ENCODE measurements around the gene PLCL1. TPM values are rescaled to one million over a fixed set of nuclear protein-coding genes. Genes with fewer than 3 reads are reported as not detected.

PLCL1 gene
- total RNA-seq, 1 donor from 2014 or later: 0.04 TPM

DNA sequence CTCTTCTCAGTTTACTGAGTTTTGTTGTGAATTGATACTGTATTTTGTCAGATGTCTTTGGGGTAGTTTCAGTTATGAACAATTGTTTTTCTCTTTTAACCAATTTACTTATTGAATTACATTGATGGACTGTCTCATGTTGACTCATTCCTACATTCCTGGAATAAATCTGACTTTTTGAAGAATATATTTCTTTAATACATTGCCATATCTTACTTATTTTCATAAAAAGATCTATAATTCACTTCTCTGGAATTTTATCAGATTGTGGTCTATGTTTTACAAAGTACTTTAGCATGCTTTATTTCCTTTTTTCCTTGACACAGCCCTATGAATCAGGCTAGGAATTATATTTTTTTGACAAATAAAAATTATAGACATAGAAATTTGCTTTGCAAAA is 268.3 kb downstream of the PLCL1 start:
- ATAC-seq (ENCODE audit: low read depth) (no peak), DNase-seq (no peak)
- Mint-ChIP-seq H3K27me3 (no peaks in the 10 kb centered on the region), H3K9me3 (no peaks in the 10 kb centered on the region), H3K4me1 (no peaks in the 10 kb centered on the region), H3K4me3 (no peak overlapping the region), H3K36me3 (ENCODE audit: low read depth) (no peaks in the 10 kb centered on the region), H3K27ac (no peak overlapping the region)
- ChIA-PET POLR2A (no interaction called here), CTCF (no interaction called here)
- intact Hi-C loops (cut with micrococcal nuclease): no loop called here
- TF ChIP-seq, protein P1, sequence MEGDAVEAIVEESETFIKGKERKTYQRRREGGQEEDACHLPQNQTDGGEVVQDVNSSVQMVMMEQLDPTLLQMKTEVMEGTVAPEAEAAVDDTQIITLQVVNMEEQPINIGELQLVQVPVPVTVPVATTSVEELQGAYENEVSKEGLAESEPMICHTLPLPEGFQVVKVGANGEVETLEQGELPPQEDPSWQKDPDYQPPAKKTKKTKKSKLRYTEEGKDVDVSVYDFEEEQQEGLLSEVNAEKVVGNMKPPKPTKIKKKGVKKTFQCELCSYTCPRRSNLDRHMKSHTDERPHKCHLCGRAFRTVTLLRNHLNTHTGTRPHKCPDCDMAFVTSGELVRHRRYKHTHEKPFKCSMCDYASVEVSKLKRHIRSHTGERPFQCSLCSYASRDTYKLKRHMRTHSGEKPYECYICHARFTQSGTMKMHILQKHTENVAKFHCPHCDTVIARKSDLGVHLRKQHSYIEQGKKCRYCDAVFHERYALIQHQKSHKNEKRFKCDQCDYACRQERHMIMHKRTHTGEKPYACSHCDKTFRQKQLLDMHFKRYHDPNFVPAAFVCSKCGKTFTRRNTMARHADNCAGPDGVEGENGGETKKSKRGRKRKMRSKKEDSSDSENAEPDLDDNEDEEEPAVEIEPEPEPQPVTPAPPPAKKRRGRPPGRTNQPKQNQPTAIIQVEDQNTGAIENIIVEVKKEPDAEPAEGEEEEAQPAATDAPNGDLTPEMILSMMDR (IDR thresholded peaks at IDR 0.05): no peak

DNA sequence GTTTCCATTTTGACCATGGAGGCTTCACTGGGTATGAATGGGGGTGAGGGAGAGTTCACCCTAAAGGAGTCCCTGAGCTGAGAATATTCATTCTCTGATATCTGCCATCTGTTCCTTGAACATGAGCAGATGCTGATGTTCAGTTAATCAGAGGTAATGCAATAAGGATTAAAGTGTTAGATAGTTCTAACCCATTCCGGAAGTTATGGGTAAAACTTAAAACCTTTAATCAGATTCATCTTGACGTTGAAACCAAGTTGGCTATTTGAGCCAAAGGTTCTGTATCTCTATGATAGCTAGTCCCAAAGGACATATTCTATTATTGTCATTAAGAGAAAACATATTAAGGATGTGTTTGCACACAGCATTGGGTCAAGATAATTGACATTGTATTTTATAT is 268.9 kb downstream of the PLCL1 start:
- DNase-seq (no peak), ATAC-seq (ENCODE audit: low read depth) (no peak)
- Mint-ChIP-seq H3K27me3 (no peaks in the 10 kb centered on the region), H3K27ac (no peak overlapping the region), H3K4me1 (no peaks in the 10 kb centered on the region), H3K36me3 (ENCODE audit: low read depth) (no peaks in the 10 kb centered on the region), H3K4me3 (no peak overlapping the region), H3K9me3 (no peaks in the 10 kb centered on the region)
- intact Hi-C loops (cut with micrococcal nuclease): no loop called here
- CTCF ChIA-PET: no interaction called here
- TF ChIP-seq, protein P1 (IDR thresholded peaks at IDR 0.05): no peak
- POLR2A ChIA-PET: no interaction called here

DNA sequence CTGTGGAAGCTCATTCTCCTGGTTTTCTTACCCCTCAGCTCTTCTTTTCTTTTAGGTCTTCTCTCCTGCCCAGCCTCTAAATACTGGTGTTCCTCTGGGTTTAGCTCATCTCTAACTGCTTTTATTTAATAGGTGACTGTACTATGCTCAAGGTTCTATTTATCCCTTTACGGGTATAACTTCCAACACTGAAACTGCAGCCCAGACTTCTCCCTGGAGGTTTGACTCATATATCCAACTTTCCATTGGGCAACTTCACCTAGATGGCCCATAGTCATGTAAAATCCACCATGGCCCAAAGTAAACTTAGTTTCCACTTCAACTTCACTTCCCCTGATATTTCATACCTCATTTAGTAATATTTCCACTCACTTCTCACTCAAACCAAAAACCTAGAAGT is 273.1 kb downstream of the PLCL1 start:
- no peaks in the 10 kb centered on the region for H3K9me3 Mint-ChIP-seq
- no peaks in the 10 kb centered on the region for H3K27me3 Mint-ChIP-seq
- DNase-seq (no peak), ATAC-seq (ENCODE audit: low read depth) (no peak)
- CTCF ChIA-PET: no interaction called here
- no peaks in the 10 kb centered on the region for H3K36me3 Mint-ChIP-seq (ENCODE audit: low read depth)
- TF ChIP-seq, protein P1 (IDR thresholded peaks at IDR 0.05): no peak
- intact Hi-C loops (cut with micrococcal nuclease): no loop called here
- POLR2A ChIA-PET: no interaction called here
- H3K4me3 Mint-ChIP-seq: no peak overlapping the region
- no peaks in the 10 kb centered on the region for H3K4me1 Mint-ChIP-seq
- no peak overlapping the region for H3K27ac Mint-ChIP-seq

DNA sequence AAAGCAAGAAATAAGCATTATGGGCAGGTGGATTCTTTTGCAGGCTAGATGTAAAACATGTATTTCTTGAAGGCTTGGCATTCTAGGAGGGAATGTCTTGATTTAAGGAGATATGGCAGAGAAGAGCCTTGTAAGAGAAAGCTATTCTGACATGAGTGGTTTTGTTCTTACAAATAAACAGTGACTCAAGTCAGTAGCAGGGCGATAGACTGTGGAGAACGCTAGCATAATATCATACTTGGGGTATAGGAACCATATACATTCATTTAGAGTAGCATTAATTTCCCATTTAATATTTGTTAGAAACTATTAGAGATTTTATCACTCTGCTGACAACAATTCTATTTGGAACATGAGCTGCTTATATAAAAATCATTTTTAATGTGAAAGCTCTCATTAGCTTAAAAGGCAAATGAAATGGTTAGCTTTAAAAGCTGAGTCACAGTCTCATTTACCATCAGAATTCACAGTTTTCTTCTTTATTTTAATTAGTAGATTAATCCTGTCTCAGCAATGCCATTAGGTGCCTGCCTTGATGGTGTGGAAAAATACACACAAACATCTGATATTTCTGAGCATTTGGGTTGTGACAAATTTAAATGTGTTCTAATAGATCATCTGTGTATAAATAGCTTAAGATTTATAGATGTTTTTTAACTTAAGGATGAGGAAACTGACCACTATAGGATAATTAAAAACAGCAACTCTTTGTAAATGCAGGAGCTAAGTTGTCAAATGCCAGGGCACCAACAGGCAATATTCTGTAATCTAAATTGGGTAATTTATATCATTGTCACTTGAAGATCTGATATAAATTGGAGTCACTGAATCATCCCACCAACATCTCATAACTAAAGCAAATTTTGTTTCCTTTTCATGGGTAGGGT is 276.7 kb downstream of the PLCL1 start:
- Mint-ChIP-seq H3K27ac (no peak overlapping the region), H3K36me3 (ENCODE audit: low read depth) (no peaks in the 10 kb centered on the region), H3K4me1 (no peaks in the 10 kb centered on the region), H3K27me3 (no peaks in the 10 kb centered on the region), H3K9me3 (no peaks in the 10 kb centered on the region), H3K4me3 (no peak overlapping the region)
- ATAC-seq (ENCODE audit: low read depth) (no peak), DNase-seq (no peak)
- ChIA-PET CTCF (no interaction called here), POLR2A (no interaction called here)
- intact Hi-C loops (cut with micrococcal nuclease): no loop called here
- TF ChIP-seq, protein P1 (IDR thresholded peaks at IDR 0.05): no peak

DNA sequence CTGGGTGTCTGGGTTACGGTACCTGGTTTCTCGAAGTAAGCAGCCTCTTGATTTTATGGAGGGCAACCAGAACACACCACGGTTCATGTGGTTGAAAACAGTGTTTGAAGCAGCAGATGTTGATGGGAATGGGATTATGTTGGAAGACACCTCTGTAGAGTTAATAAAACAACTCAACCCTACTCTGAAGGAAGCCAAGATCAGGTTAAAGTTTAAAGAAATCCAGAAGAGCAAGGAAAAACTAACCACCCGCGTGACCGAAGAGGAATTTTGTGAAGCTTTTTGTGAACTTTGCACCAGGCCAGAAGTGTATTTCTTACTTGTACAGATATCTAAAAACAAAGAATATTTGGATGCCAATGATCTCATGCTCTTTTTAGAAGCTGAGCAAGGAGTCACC is 279.8 kb downstream of the PLCL1 start:
- Mint-ChIP-seq H3K27ac (no peak overlapping the region), H3K9me3 (no peaks in the 10 kb centered on the region), H3K36me3 (ENCODE audit: low read depth) (no peaks in the 10 kb centered on the region), H3K27me3 (no peaks in the 10 kb centered on the region), H3K4me3 (no peak overlapping the region), H3K4me1 (no peaks in the 10 kb centered on the region)
- intact Hi-C loops (cut with micrococcal nuclease): no loop called here
- ATAC-seq (ENCODE audit: low read depth) (no peak), DNase-seq (no peak)
- TF ChIP-seq, protein P1 (IDR thresholded peaks at IDR 0.05): no peak
- ChIA-PET CTCF (no interaction called here), POLR2A (no interaction called here)

All from activated B cell treated with CpG ODN at 0.5 μM for 24 hours (primary cell).